Measurements from ENCODE around the gene TGFBR3.

The TGFBR3 gene

GRCh38 chr1:91778964-91779363 lies 107.0 kb downstream of the TGFBR3 start:
- no peak for DNase-seq (ENCODE audit: low read depth in 2 of 2)

GRCh38 chr1:91777630-91778300 lies 108.2 kb downstream of the TGFBR3 start:
- no peak for DNase-seq (ENCODE audit: low read depth in 2 of 2)

- no peak for DNase-seq (ENCODE audit: low read depth in 2 of 2)
These were observed 108.8 kb downstream of the TGFBR3 start for GRCh38 chr1:91777196-91777595.

GRCh38 chr1:91776068-91776794 lies 109.7 kb downstream of the TGFBR3 start:
- no peak for DNase-seq (ENCODE audit: low read depth in 2 of 2)

GRCh38 chr1:91775227-91775626 lies 110.7 kb downstream of the TGFBR3 start:
- no peak for DNase-seq (ENCODE audit: low read depth in 2 of 2)

- DNase-seq (ENCODE audit: low read depth in 2 of 2), result no peak
These were observed 111.3 kb downstream of the TGFBR3 start for GRCh38 chr1:91774520-91775203.

GRCh38 chr1:91771717-91772116 lies 114.2 kb downstream of the TGFBR3 start:
- DNase-seq (ENCODE audit: low read depth in 2 of 2), result no peak

- no peak for DNase-seq (ENCODE audit: low read depth in 2 of 2)
These were observed 115.2 kb downstream of the TGFBR3 start for GRCh38 chr1:91770667-91771268.

GRCh38 chr1:91769742-91770141 lies 116.2 kb downstream of the TGFBR3 start:
- no peak for DNase-seq (ENCODE audit: low read depth in 2 of 2)

- no peak for DNase-seq (ENCODE audit: low read depth in 2 of 2)
These were observed 116.9 kb downstream of the TGFBR3 start for GRCh38 chr1:91768786-91769725.

- DNase-seq (ENCODE audit: low read depth in 2 of 2), result no peak
These were observed 117.8 kb downstream of the TGFBR3 start for GRCh38 chr1:91768120-91768519.

GRCh38 chr1:91766883-91767282 lies 119.1 kb downstream of the TGFBR3 start:
- DNase-seq (ENCODE audit: low read depth in 2 of 2), result no peak

- no peak for DNase-seq (ENCODE audit: low read depth in 2 of 2)
These were observed 120.0 kb downstream of the TGFBR3 start for GRCh38 chr1:91765880-91766443.

GRCh38 chr1:91765293-91765692 lies 120.7 kb downstream of the TGFBR3 start:
- no peak for DNase-seq (ENCODE audit: low read depth in 2 of 2)

- no peak for DNase-seq (ENCODE audit: low read depth in 2 of 2)
These were observed 121.4 kb downstream of the TGFBR3 start for GRCh38 chr1:91764471-91765115.

- DNase-seq (ENCODE audit: low read depth in 2 of 2), result no peak
These were observed 122.7 kb downstream of the TGFBR3 start for GRCh38 chr1:91763252-91763651.

- no peak for DNase-seq (ENCODE audit: low read depth in 2 of 2)
These were observed 124.6 kb downstream of the TGFBR3 start for GRCh38 chr1:91761295-91761721.

- DNase-seq (ENCODE audit: low read depth in 2 of 2), result no peak
These were observed 125.4 kb downstream of the TGFBR3 start for GRCh38 chr1:91760512-91760911.

GRCh38 chr1:91759076-91759475 lies 126.9 kb downstream of the TGFBR3 start:
- no peak for DNase-seq (ENCODE audit: low read depth in 2 of 2)

GRCh38 chr1:91757763-91758460 lies 128.0 kb downstream of the TGFBR3 start:
- DNase-seq (ENCODE audit: low read depth in 2 of 2), result no peak
